Measurements from ENCODE around the gene CELF4.

GRCh38 chr18:37330173-37330572, 235.4 kb downstream of the CELF4 start:
- no peak for TF ChIP-seq CTCF (IDR thresholded peaks at IDR 0.05; ENCODE audit: insufficient read depth, low read length, poor library complexity, severe bottlenecking)
- no peak for TF ChIP-seq EZH2phosphoT487 (conservative IDR thresholded peaks at IDR 0.05; ENCODE audit: low read length)
